Upper lobe of left lung (tissue), 4 donors: ENCODE results near the gene PLA2G2C.

Experiments used
- CTCF ChIP-seq, 6 experiments: fragments of 450-650 bp in 4 of 6; fragments of 200-600 bp in 2 of 6; sonication (generic) in 2 of 6; IDR thresholded peaks; one replicate each; pipeline ENCODE4 v1.5.1; 2016 to 2019; ENCODE audit warnings: antibody characterized with exemption in 6 of 6
- EP300 ChIP-seq, 4 donors: sonication (generic); formaldehyde crosslinking; IDR thresholded peaks; one replicate each; pipeline ENCODE4 v1.5.1; 2017; ENCODE audit warnings: antibody characterized with exemption in 4 of 4, control low read depth in 2 of 4
- POLR2A ChIP-seq, 4 donors: fragments of 450-650 bp; IDR thresholded peaks; one replicate each; pipeline ENCODE4 v1.5.1; 2016 to 2017; ENCODE audit warnings: antibody characterized with exemption in 4 of 4, mild to moderate bottlenecking in 2 of 4

DNA sequence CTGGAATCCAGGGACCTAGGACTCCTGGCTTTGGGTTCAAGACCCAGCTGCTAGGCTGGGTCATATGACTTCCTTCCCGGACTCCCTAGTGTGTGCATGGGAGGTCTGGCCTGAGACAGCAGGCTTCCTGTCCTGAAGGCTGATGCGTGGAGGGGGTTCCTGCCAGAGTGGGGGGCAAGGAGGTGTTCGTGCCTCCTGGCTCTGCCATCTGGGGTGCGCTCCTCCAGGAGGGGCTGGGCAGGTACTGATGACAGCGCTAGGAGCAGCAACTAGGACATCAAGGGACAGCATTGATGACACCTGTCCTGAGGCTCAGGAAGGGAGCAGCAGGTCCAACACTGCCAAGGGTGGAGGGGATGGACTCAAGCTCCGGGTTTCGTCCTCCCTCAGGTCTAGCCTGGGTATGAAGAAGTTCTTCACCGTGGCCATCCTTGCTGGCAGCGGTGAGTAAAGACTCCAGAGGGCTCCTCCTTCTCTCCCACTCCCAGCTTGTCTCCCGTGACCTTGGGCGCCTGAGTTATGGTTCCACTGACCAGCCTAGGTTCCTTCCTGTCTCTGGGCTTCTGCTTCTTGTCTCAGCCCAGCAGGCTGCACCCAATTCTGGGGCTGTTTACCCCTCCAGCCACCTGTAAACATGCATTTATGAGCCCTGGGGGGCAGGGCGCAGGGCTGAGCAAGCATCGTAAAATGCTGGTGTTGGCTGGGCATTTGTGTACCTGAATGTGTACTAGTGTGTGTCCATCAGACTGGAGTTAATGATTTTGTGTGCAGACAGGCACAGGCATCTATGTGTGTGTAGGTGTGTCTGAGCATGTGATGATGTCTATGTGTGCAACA, 46.3 kb downstream of the PLA2G2C start:
- no peak for TF ChIP-seq CTCF (IDR thresholded peaks at IDR 0.05)
- TF ChIP-seq POLR2A (IDR thresholded peaks at IDR 0.05), result no peak
- TF ChIP-seq EP300 (IDR thresholded peaks at IDR 0.05), result no peak
